CD14-positive monocyte (primary cell): ENCODE results near the gene SDK1. TPM values are rescaled to one million over a fixed set of nuclear protein-coding genes. Genes with fewer than 3 reads are reported as not detected.

Experiments
- DNase-seq, 3 donors: peaks; one replicate each; pipeline ENCODE4 v3.0.0-alpha.2; 2011 to 2022
- H2AFZ ChIP-seq: 2 replicates; pipeline ENCODE4 v1.6.0; 2012; ENCODE audit warnings: mild to moderate bottlenecking, low read depth, low read length, inconsistent platforms; ENCODE audit not compliant: insufficient read depth, poor library complexity, severe bottlenecking
- H3K27ac ChIP-seq, 2 donors: 1 replicate in 1 of 2; 2 replicates in 1 of 2; pipeline ENCODE4 v1.5.1; 2012 to 2013; ENCODE audit warnings: low read length in 2 of 2, control low read depth in 1 of 2, inconsistent platforms in 1 of 2, low read depth in 1 of 2, mild to moderate bottlenecking in 1 of 2
- H3K27me3 ChIP-seq, 2 donors: one replicate each; pipeline versions ENCODE4 v1.6.0 to v1.6.1; 2011 to 2013; ENCODE audit warnings: low read length in 2 of 2; ENCODE audit not compliant: control insufficient read depth in 2 of 2, insufficient read depth in 2 of 2
- H3K36me3 ChIP-seq, 2 donors: replicated peaks in 1 of 2; 1 replicate in 1 of 2; 2 replicates in 1 of 2; pipeline versions ENCODE4 v1.5.1 to v1.6.1; 2012 to 2013; ENCODE audit warnings: low read length in 2 of 2, control low read depth in 1 of 2, inconsistent platforms in 1 of 2, mild to moderate bottlenecking in 1 of 2; ENCODE audit not compliant: insufficient read depth in 2 of 2, control insufficient read depth in 1 of 2
- H3K4me1 ChIP-seq, 2 donors: 1 replicate in 1 of 2; 2 replicates in 1 of 2; pipeline versions ENCODE4 v1.5.1 to v1.6.1; 2012 to 2013; ENCODE audit warnings: low read length in 2 of 2, control low read depth in 1 of 2, inconsistent platforms in 1 of 2, mild to moderate bottlenecking in 1 of 2, moderate library complexity in 1 of 2; ENCODE audit not compliant: insufficient read depth in 2 of 2, control insufficient read depth in 1 of 2
- H3K4me2 ChIP-seq: replicated peaks from 2 replicates; pipeline ENCODE3; 2012; ENCODE audit warnings: low read length, moderate library complexity, mild to moderate bottlenecking; ENCODE audit not compliant: poor library complexity, severe bottlenecking; ENCODE audit errors: extremely low read depth
- H3K4me3 ChIP-seq, 3 experiments: fragments of 200-600 bp in 1 of 3; sonication (generic) in 1 of 3; replicated peaks in 1 of 3; 1 replicate in 2 of 3; 2 replicates in 1 of 3; pipeline ENCODE4 v1.5.1; 2011 to 2013; ENCODE audit warnings: low read length in 3 of 3, mild to moderate bottlenecking in 3 of 3, control low read depth in 2 of 3, low read depth in 2 of 3, inconsistent platforms in 1 of 3, moderate library complexity in 1 of 3
- H3K79me2 ChIP-seq: 2 replicates; pipeline ENCODE4 v1.6.0; 2012; ENCODE audit warnings: mild to moderate bottlenecking, control low read depth, inconsistent platforms, low read length, moderate library complexity; ENCODE audit not compliant: insufficient read depth
- H3K9ac ChIP-seq: 2 replicates; pipeline ENCODE4 v1.6.0; 2017; ENCODE audit warnings: low read length, mild to moderate bottlenecking; ENCODE audit not compliant: insufficient read depth, poor library complexity, severe bottlenecking
- H3K9me3 ChIP-seq, 2 donors: replicated peaks in 1 of 2; 1 replicate in 1 of 2; 2 replicates in 1 of 2; pipeline versions ENCODE4 v1.5.1 to v1.6.1; 2012 to 2013; ENCODE audit warnings: low read length in 2 of 2, control low read depth in 1 of 2; ENCODE audit not compliant: control insufficient read depth in 1 of 2, insufficient read depth in 1 of 2
- H4K20me1 ChIP-seq: 2 replicates; pipeline ENCODE4 v1.6.0; 2012; ENCODE audit warnings: mild to moderate bottlenecking, low read length, control low read depth, moderate library complexity; ENCODE audit not compliant: insufficient read depth
- H3K27ac Mint-ChIP-seq, 7 donors: one replicate each; pipeline ENCODE4 v1.8.0; 2020; ENCODE audit warnings: mild to moderate bottlenecking in 7 of 7, mixed read lengths in 7 of 7, moderate library complexity in 6 of 7, inconsistent platforms in 2 of 7
- H3K27me3 Mint-ChIP-seq, 3 donors: one replicate each; pipeline ENCODE4 v1.8.0; 2021 to 2022; ENCODE audit warnings: low read depth in 3 of 3, mild to moderate bottlenecking in 3 of 3, mixed read lengths in 3 of 3, moderate library complexity in 3 of 3, inconsistent platforms in 1 of 3
- H3K36me3 Mint-ChIP-seq, 2 donors: one replicate each; pipeline ENCODE4 v1.8.0; 2020; ENCODE audit warnings: mixed read lengths in 2 of 2, inconsistent platforms in 1 of 2, mild to moderate bottlenecking in 1 of 2
- H3K4me1 Mint-ChIP-seq: one replicate; pipeline ENCODE4 v1.8.0; 2020; ENCODE audit warnings: mild to moderate bottlenecking, mixed read lengths
- H3K4me3 Mint-ChIP-seq, 2 donors: one replicate each; pipeline ENCODE4 v1.8.0; 2020; ENCODE audit warnings: mild to moderate bottlenecking in 2 of 2, mixed read lengths in 2 of 2, moderate library complexity in 1 of 2
- H3K9me3 Mint-ChIP-seq, 7 donors: one replicate each; pipeline ENCODE4 v1.8.0; 2020 to 2022; ENCODE audit warnings: mixed read lengths in 7 of 7, mild to moderate bottlenecking in 6 of 7, moderate library complexity in 6 of 7, inconsistent platforms in 2 of 7
- CTCF ChIP-seq: fragments of 200-600 bp; IDR thresholded peaks from one replicate; pipeline ENCODE4 v1.8.0; 2022; ENCODE audit warnings: antibody characterized with exemption, mild to moderate bottlenecking
- WGBS: methylation state at CpG from one replicate; pipeline ENCODE4 v1.1.5; 2013; ENCODE audit warnings: missing lambda C conversion rate; ENCODE audit not compliant: insufficient coverage; 5-methylcytosine and 5-hydroxymethylcytosine counted together
- intact Hi-C, 2 donors: fragments of 100-400 bp; cut with micrococcal nuclease; formaldehyde crosslinking; loops; one replicate each; pipeline versions ENCODE4 v1.15.0 to v1.15.1; 2023
- polyA plus RNA-seq, 3 donors: library from polyadenylated mRNA; depleted of rRNA in 1 of 3; unstranded in 2 of 3; stranded (reverse) in 1 of 3; fragments of 300-500 nt in 2 of 3; fragments of >200 nt in 1 of 3; fragmentation: Illumina TruSeq in 2 of 3; gene quantifications; 1 replicate in 2 of 3; 2 replicates in 1 of 3; pipeline ENCODE4 v1.2.3, GENCODE V29; 2012 to 2021

The SDK1 gene
- polyA plus RNA-seq, 3 donors: 0.01 TPM; not detected in 2

- no peaks in the 10 kb centered on the region for H3K4me1 ChIP-seq
- H3K4me2 ChIP-seq: no peak overlapping the region
- intact Hi-C loops: no loop called here
- H3K4me1 Mint-ChIP-seq: no peaks in the 10 kb centered on the region
- H3K9me3 ChIP-seq: peaks cover 0 to 4% of the 10 kb centered on the region in 2 donors
- H4K20me1 ChIP-seq: no peaks in the 10 kb centered on the region
- no peak overlapping the region for H3K4me3 ChIP-seq
- DNase-seq: no peak
- H3K27me3 Mint-ChIP-seq: peaks cover 0 to 1% (median 0%) of the 10 kb centered on the region in 3 donors
- no peaks in the 10 kb centered on the region for H3K36me3 Mint-ChIP-seq
- no peak overlapping the region for H3K9ac ChIP-seq
- H3K27me3 ChIP-seq: no peaks in the 10 kb centered on the region
- TF ChIP-seq CTCF: no peak
- WGBS: 98% methylated on average over 8 of the region's 9 CpGs
- no peak overlapping the region for H2AFZ ChIP-seq
- H3K9me3 Mint-ChIP-seq: peaks cover 0 to 15% (median 0%) of the 10 kb centered on the region in 7 donors
- H3K27ac Mint-ChIP-seq: no peak overlapping the region
- no peaks in the 10 kb centered on the region for H3K79me2 ChIP-seq
- H3K36me3 ChIP-seq: no peaks in the 10 kb centered on the region
- no peak overlapping the region for H3K27ac ChIP-seq
- H3K4me3 Mint-ChIP-seq: no peak overlapping the region
Measured at GRCh38 chr7:4173615-4174014, 872.6 kb downstream of the SDK1 start.

- peaks cover 0 to 19% (median 2%) of the 10 kb centered on the region in 7 donors for H3K9me3 Mint-ChIP-seq
- no peaks in the 10 kb centered on the region for H3K36me3 Mint-ChIP-seq
- Histone ChIP-seq H3K79me2 (no peaks in the 10 kb centered on the region), H3K4me3 (no peak overlapping the region), H3K9ac (no peak overlapping the region), H3K27me3 (no peaks in the 10 kb centered on the region), H2AFZ (no peak overlapping the region), H3K4me2 (no peak overlapping the region), H3K36me3 (no peaks in the 10 kb centered on the region), H4K20me1 (no peaks in the 10 kb centered on the region), H3K4me1 (no peaks in the 10 kb centered on the region), H3K27ac (no peak overlapping the region), H3K9me3 (peaks cover 0 to 7% of the 10 kb centered on the region in 2 donors)
- no peaks in the 10 kb centered on the region for H3K4me1 Mint-ChIP-seq
- peaks cover 0 to 1% (median 0%) of the 10 kb centered on the region in 3 donors for H3K27me3 Mint-ChIP-seq
- no peak overlapping the region for H3K4me3 Mint-ChIP-seq
- TF ChIP-seq CTCF: no peak
- no peak for DNase-seq
- intact Hi-C loops: no loop called here
- 92% methylated on average over 7 of the region's 8 CpGs for WGBS
- H3K27ac Mint-ChIP-seq: no peak overlapping the region
Measured at GRCh38 chr7:4174016-4174415, 873.0 kb downstream of the SDK1 start.
